K562 (cell line): ENCODE measurements around the gene CAMK2A. TPM values are rescaled to one million over a fixed set of nuclear protein-coding genes. Genes with fewer than 3 reads are reported as not detected.

ENCODE experiments used
- ARID2 ChIP-seq: fragments of 450-650 bp; IDR thresholded peaks from 2 replicates; pipeline ENCODE4 v1.6.1; 2017; ENCODE audit warnings: antibody characterized with exemption, mild to moderate bottlenecking
- BHLHE40 ChIP-seq: IDR thresholded peaks from 2 replicates; pipeline ENCODE4 v1.6.1; 2011; ENCODE audit warnings: low read length, improper control_type of control experiment
- C11orf30 ChIP-seq: fragments of 450-650 bp; IDR thresholded peaks from 2 replicates; pipeline ENCODE4 v1.6.1; 2016; ENCODE audit warnings: low read depth, mild to moderate bottlenecking
- CTBP1 ChIP-seq: fragments of 450-650 bp; IDR thresholded peaks from 2 replicates; pipeline ENCODE4 v1.6.1; 2016; ENCODE audit warnings: borderline replicate concordance
- DEAF1 ChIP-seq: fragments of 450-650 bp; formaldehyde crosslinking; IDR thresholded peaks from 2 replicates; pipeline ENCODE4 v1.4.0; 2020; ENCODE audit warnings: mild to moderate bottlenecking, moderate library complexity
- HNRNPK ChIP-seq: fragments of 200-400 bp; formaldehyde crosslinking; IDR thresholded peaks from one replicate; pipeline ENCODE4 v1.6.1; 2018; ENCODE audit warnings: mild to moderate bottlenecking, low read depth, low read length; ENCODE audit not compliant: poor library complexity, severe bottlenecking
- KAT7 ChIP-seq: sonication (generic); formaldehyde crosslinking; IDR thresholded peaks from 2 replicates; pipeline ENCODE4 v1.8.0; 2022; ENCODE audit warnings: missing genetic modification reagents, mild to moderate bottlenecking, borderline replicate concordance
- RCOR1 ChIP-seq, 2 experiments: IDR thresholded peaks; 2 replicates each; pipeline ENCODE4 v1.6.1; 2012; ENCODE audit warnings: low read depth in 2 of 2, low read length in 2 of 2, borderline replicate concordance in 1 of 2, improper control_type of control experiment in 1 of 2
- RFX1 ChIP-seq: fragments of 450-650 bp; IDR thresholded peaks from 2 replicates; pipeline ENCODE4 v1.6.1; 2016; ENCODE audit warnings: mild to moderate bottlenecking, moderate library complexity
- SMC3 ChIP-seq: conservative IDR thresholded peaks from 2 replicates; pipeline ENCODE4 v1.6.1; 2011; ENCODE audit warnings: low read depth, low read length, improper control_type of control experiment; ENCODE audit not compliant: insufficient read depth
- SNIP1 ChIP-seq: fragments of 450-650 bp; IDR thresholded peaks from 2 replicates; pipeline ENCODE4 v1.7.1; 2017; ENCODE audit warnings: low read depth, mild to moderate bottlenecking
- TGIF2 ChIP-seq: sonication (generic); formaldehyde crosslinking; IDR thresholded peaks from 2 replicates; pipeline ENCODE4 v1.8.1; 2022; ENCODE audit warnings: mild to moderate bottlenecking, missing genetic modification reagents, moderate library complexity
- TRIM24 ChIP-seq, 2 experiments: fragments of 450-650 bp; IDR thresholded peaks; 2 replicates each; pipeline ENCODE4 v1.6.1; 2016
- UBTF ChIP-seq, 2 experiments: IDR thresholded peaks; 2 replicates each; pipeline ENCODE4 v1.6.1; 2012; ENCODE audit warnings: improper control_type of control experiment in 2 of 2, low read depth in 2 of 2, low read length in 2 of 2, borderline replicate concordance in 1 of 2
- ZBTB8A ChIP-seq: fragments of 450-650 bp; IDR thresholded peaks from 2 replicates; pipeline ENCODE4 v1.6.1; 2018; ENCODE audit warnings: mild to moderate bottlenecking, moderate library complexity; ENCODE audit not compliant: partially characterized antibody
- ZFP36 ChIP-seq: fragments of 150-350 bp; IDR thresholded peaks from 2 replicates; pipeline ENCODE4 v1.6.1; 2018; ENCODE audit warnings: low read length, low read depth; ENCODE audit not compliant: partially characterized antibody
- polyA plus RNA-seq, 8 experiments: library from polyadenylated mRNA; depleted of rRNA in 4 of 8; stranded (reverse) in 5 of 8; unstranded in 3 of 8; fragments of >200 nt; fragmentation: Nextera tagmentation in 2 of 8; fragmentation: Illumina TruSeq in 1 of 8; extraction: Ambion mirVana in 2 of 8; extraction: Trizol in 1 of 8; gene quantifications; 2 replicates each; pipeline versions ENCODE4 v1.2.1 to v1.2.3, GENCODE V29; 2011 to 2014; ENCODE audit warnings: inconsistent platforms in 1 of 8, missing spikeins in 1 of 8
- total RNA-seq, 7 experiments: library from RNA; depleted of rRNA in 6 of 7; stranded (reverse); fragments of >200 nt in 6 of 7; fragmentation: Illumina TruSeq in 2 of 7; extraction: Trizol in 2 of 7; gene quantifications; 2 replicates each; pipeline versions ENCODE4 v1.2.1 to v1.2.3, GENCODE V29; 2011 to 2021; ENCODE audit warnings: low replicate concordance in 1 of 7
- TF ChIP-seq, protein P1 (sequence below): fragments of 250-450 bp; sonication (Bioruptor Pico); IDR thresholded peaks from 2 replicates; pipeline ENCODE4 v1.8.0; 2021; ENCODE audit warnings: mild to moderate bottlenecking, moderate library complexity

Gene CAMK2A
- total and polyA plus RNA-seq, 9 of the 15 experiments (the other 6 are each of a cell fraction or from before 2014, with no cell fraction given): 0.01 to 0.18 (median 0.04) TPM; not detected in 6

GRCh38 chr5:150272531-150272930, 17.0 kb downstream of the CAMK2A start (continued):
- 0 out of 4 replicates have a peak, but pooled peaks of 1 of the 2 experiments have one; percentile 14 for TF ChIP-seq TRIM24 (IDR thresholded peaks at IDR 0.05)
- 0 out of 2 replicates have a peak, but pooled peaks have one; percentile 9 for TF ChIP-seq BHLHE40
- peak; percentile 89 for TF ChIP-seq ARID2
- no peak for TF ChIP-seq SNIP1
- TF ChIP-seq SMC3: peak; percentile 83
- no peak for TF ChIP-seq RFX1
- TF ChIP-seq RCOR1 (IDR thresholded peaks at IDR 0.05; ENCODE audit: borderline replicate concordance in 1 of 2, low read depth in 2 of 2, low read length in 2 of 2): 0 out of 4 replicates have a peak, but pooled peaks of 1 of the 2 experiments have one; percentile 13
- 0 out of 2 replicates have a peak, but pooled peaks have one; percentile 12 for TF ChIP-seq CTBP1
- no peak for TF ChIP-seq TGIF2
- TF ChIP-seq ZFP36: peak; percentile 60
- TF ChIP-seq, protein P1, sequence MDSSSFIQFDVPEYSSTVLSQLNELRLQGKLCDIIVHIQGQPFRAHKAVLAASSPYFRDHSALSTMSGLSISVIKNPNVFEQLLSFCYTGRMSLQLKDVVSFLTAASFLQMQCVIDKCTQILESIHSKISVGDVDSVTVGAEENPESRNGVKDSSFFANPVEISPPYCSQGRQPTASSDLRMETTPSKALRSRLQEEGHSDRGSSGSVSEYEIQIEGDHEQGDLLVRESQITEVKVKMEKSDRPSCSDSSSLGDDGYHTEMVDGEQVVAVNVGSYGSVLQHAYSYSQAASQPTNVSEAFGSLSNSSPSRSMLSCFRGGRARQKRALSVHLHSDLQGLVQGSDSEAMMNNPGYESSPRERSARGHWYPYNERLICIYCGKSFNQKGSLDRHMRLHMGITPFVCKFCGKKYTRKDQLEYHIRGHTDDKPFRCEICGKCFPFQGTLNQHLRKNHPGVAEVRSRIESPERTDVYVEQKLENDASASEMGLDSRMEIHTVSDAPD (CRISPR knock-in tag): no peak
- TF ChIP-seq ZBTB8A: no peak
- no peak for TF ChIP-seq KAT7 (CRISPR knock-in tag)
- TF ChIP-seq DEAF1 (CRISPR knock-in tag): peak; percentile 87
- no peak for TF ChIP-seq UBTF (IDR thresholded peaks at IDR 0.05; ENCODE audit: borderline replicate concordance in 1 of 2, low read depth in 2 of 2, low read length in 2 of 2)
- no peak for TF ChIP-seq HNRNPK
- no peak for TF ChIP-seq C11orf30
- TF ChIP-seq, all 486 proteins: peak for 14
